Tracheal epithelial cell (primary cell): ENCODE measurements around the gene SPO11. TPM values are rescaled to one million over a fixed set of nuclear protein-coding genes. Genes with fewer than 3 reads are reported as not detected.

Experiments used
- total RNA-seq: library from RNA; depleted of rRNA; stranded (reverse); fragments of >200 nt; gene quantifications from 2 replicates; pipeline ENCODE4 v1.2.1, GENCODE V29; 2014

Gene SPO11
- total RNA-seq: not detected in 2 replicates

GRCh38 chr20:57329608-57330221 is at the start of gene SPO11:
Gene SPO11 (plus strand): TSS chr20:57329803. CDS start chr20:57329868, 65 bp downstream.

GRCh38 chr20:57351042-57351783 is 21.6 kb downstream of the SPO11 start, which contains the start of gene RAE1:
Gene RAE1 (plus strand): TSS chr20:57351255. CDS start chr20:57354039, 2,784 bp downstream.

GRCh38 chr20:57390604-57391438 is 61.2 kb downstream of the SPO11 start, which contains the start of gene RBM38:
Gene RBM38 (plus strand): TSS chr20:57391396. CDS start chr20:57391582, 186 bp downstream.

Other genes with a start within 250 kb of the SPO11 start
- not detected in 2 replicates for gene BMP7, start 63.2 kb upstream of the SPO11 start, total RNA-seq
- 23.9 and 24.7 TPM in 2 replicates for gene RAE1, start 21.5 kb downstream of the SPO11 start, total RNA-seq
- gene RBM38, start 61.6 kb downstream of the SPO11 start, total RNA-seq: 7.2 and 7.5 TPM in 2 replicates
- gene CTCFL, start 195.3 kb downstream of the SPO11 start, total RNA-seq: not detected in 2 replicates
- not detected in 2 replicates for gene PCK1, start 231.3 kb downstream of the SPO11 start, total RNA-seq